DOHH2 (cell line): ENCODE measurements around the gene ZNF467.

Experiments
- H3F3A ChIP-seq: fragments of 200-600 bp; sonication (generic), shearing (Covaris generic); 2 replicates; pipeline ENCODE4 v1.6.0; 2016; ENCODE audit warnings: antibody characterized with exemption, mild to moderate bottlenecking; ENCODE audit not compliant: control insufficient read depth, insufficient read depth
- H3K27ac ChIP-seq: fragments of 200-600 bp; sonication (generic); 2 replicates; pipeline ENCODE4 v1.5.1; 2014; ENCODE audit warnings: low read depth, mild to moderate bottlenecking, low read length, moderate library complexity
- H3K27me3 ChIP-seq: fragments of 200-600 bp; sonication (generic); 2 replicates; pipeline ENCODE4 v1.6.1; 2014; ENCODE audit warnings: mild to moderate bottlenecking, low read length, mixed read lengths; ENCODE audit not compliant: control insufficient read depth
- H3K36me3 ChIP-seq: fragments of 200-600 bp; sonication (generic); 2 replicates; pipeline ENCODE4 v1.6.1; 2014; ENCODE audit warnings: mild to moderate bottlenecking, low read length, moderate library complexity, mixed read lengths; ENCODE audit not compliant: control insufficient read depth
- H3K4me1 ChIP-seq: fragments of 200-600 bp; sonication (generic); 2 replicates; pipeline ENCODE4 v1.6.1; 2014; ENCODE audit warnings: mild to moderate bottlenecking, low read length, mixed read lengths; ENCODE audit not compliant: control insufficient read depth
- H3K4me2 ChIP-seq: fragments of 200-600 bp; sonication (generic); 2 replicates; pipeline ENCODE4 v1.6.0; 2014; ENCODE audit warnings: mild to moderate bottlenecking, low read length, moderate library complexity
- H3K4me3 ChIP-seq: fragments of 200-600 bp; sonication (generic); 2 replicates; pipeline ENCODE4 v1.5.1; 2014; ENCODE audit warnings: mild to moderate bottlenecking, low read length, mixed read lengths
- H3K79me2 ChIP-seq: fragments of 200-600 bp; sonication (generic); 2 replicates; pipeline ENCODE4 v1.6.1; 2014; ENCODE audit warnings: mild to moderate bottlenecking, low read length, mixed read lengths; ENCODE audit not compliant: control insufficient read depth
- H3K9me2 ChIP-seq: fragments of 200-600 bp; sonication (generic); replicated peaks from 2 replicates; pipeline ENCODE4 v1.6.1; 2014; ENCODE audit warnings: mild to moderate bottlenecking, low read length, mixed read lengths; ENCODE audit not compliant: control insufficient read depth
- H3K9me3 ChIP-seq: fragments of 200-600 bp; sonication (generic); 2 replicates; pipeline ENCODE4 v1.6.1; 2014; ENCODE audit warnings: antibody characterized with exemption, low read length, mixed read lengths; ENCODE audit not compliant: control insufficient read depth, insufficient read depth
- H4K20me1 ChIP-seq: fragments of 200-600 bp; sonication (generic); 2 replicates; pipeline ENCODE4 v1.6.0; 2014; ENCODE audit warnings: low read depth, mild to moderate bottlenecking, antibody characterized with exemption, low read length, moderate library complexity; ENCODE audit not compliant: control insufficient read depth, insufficient read depth
- EZH2phosphoT487 ChIP-seq: fragments of 200-600 bp; sonication (generic); IDR thresholded peaks from 2 replicates; pipeline ENCODE4 v1.6.1; 2017; ENCODE audit warnings: borderline replicate concordance, mild to moderate bottlenecking, antibody characterized with exemption, low read length, moderate library complexity, mixed read lengths
- TF ChIP-seq, protein P1 (sequence below): fragments of 200-600 bp; sonication (generic); IDR thresholded peaks from one replicate; pipeline ENCODE4 v1.5.1; 2014; ENCODE audit warnings: antibody characterized with exemption, mild to moderate bottlenecking, low read depth, low read length; ENCODE audit not compliant: poor library complexity, severe bottlenecking

Gene ZNF467

DNA sequence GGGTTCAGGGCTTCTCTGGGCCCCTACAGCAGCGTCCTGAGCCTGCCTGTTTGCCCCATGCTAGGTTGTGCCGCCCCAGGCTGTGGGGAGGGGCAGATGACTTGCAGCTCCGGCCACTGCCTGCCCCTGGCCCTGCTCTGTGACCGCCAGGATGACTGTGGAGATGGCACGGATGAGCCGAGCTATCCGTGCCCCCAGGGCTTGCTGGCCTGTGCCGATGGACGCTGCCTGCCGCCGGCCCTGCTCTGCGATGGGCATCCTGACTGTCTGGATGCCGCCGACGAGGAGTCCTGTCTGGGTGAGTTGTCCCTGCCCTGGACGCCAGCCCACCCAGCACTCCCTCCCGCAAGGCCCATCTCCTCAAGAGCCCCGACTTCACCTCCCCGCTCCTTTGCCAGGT lies 15.7 kb upstream of the ZNF467 start:
- H3K4me1 ChIP-seq = no peaks in the 10 kb centered on the region
- H3K27ac ChIP-seq = no peak overlapping the region
- H3K79me2 ChIP-seq = no peaks in the 10 kb centered on the region
- no peaks in the 10 kb centered on the region for H3K9me3 ChIP-seq
- H3K4me2 ChIP-seq = no peak overlapping the region
- no peak overlapping the region for H3K4me3 ChIP-seq
- no peaks in the 10 kb centered on the region for H3K36me3 ChIP-seq
- no peaks in the 10 kb centered on the region for H3F3A ChIP-seq
- no peaks in the 10 kb centered on the region for H3K27me3 ChIP-seq
- H3K9me2 ChIP-seq = no peaks in the 10 kb centered on the region
- H4K20me1 ChIP-seq = no peaks in the 10 kb centered on the region
- TF ChIP-seq, protein P1, sequence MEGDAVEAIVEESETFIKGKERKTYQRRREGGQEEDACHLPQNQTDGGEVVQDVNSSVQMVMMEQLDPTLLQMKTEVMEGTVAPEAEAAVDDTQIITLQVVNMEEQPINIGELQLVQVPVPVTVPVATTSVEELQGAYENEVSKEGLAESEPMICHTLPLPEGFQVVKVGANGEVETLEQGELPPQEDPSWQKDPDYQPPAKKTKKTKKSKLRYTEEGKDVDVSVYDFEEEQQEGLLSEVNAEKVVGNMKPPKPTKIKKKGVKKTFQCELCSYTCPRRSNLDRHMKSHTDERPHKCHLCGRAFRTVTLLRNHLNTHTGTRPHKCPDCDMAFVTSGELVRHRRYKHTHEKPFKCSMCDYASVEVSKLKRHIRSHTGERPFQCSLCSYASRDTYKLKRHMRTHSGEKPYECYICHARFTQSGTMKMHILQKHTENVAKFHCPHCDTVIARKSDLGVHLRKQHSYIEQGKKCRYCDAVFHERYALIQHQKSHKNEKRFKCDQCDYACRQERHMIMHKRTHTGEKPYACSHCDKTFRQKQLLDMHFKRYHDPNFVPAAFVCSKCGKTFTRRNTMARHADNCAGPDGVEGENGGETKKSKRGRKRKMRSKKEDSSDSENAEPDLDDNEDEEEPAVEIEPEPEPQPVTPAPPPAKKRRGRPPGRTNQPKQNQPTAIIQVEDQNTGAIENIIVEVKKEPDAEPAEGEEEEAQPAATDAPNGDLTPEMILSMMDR = no peak
- no peak for TF ChIP-seq EZH2phosphoT487

DNA sequence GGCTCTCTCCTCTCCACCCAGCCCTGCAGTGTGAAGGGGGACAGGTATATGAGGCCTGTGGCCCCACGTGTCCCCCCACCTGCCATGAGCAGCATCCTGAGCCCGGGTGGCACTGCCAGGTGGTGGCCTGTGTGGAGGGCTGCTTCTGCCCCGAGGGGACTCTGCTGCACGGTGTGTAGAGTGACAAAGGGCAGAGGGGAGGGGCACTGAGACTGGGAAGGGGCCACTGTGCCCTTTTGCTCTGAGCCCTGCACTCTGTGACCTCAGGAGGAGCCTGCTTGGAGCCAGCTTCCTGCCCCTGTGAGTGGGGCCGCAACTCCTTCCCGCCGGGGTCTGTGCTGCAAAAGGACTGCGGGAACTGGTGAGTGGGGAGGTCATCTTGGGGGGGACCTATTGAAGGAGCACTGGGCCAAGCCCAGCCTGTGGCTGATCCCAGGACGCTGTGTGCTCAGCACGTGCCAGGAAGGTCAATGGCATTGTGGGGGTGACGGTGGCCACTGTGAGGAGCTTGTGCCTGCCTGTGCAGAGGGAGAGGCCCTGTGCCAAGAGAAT lies 15.0 kb upstream of the ZNF467 start:
- Histone ChIP-seq H3K4me3 (no peak overlapping the region), H3K4me1 (no peaks in the 10 kb centered on the region), H3K27me3 (no peaks in the 10 kb centered on the region), H3K4me2 (no peak overlapping the region), H3F3A (no peaks in the 10 kb centered on the region), H3K36me3 (no peaks in the 10 kb centered on the region), H4K20me1 (no peaks in the 10 kb centered on the region), H3K79me2 (no peaks in the 10 kb centered on the region), H3K9me2 (no peaks in the 10 kb centered on the region), H3K27ac (no peak overlapping the region), H3K9me3 (no peaks in the 10 kb centered on the region)
- TF ChIP-seq, protein P1 = no peak
- no peak for TF ChIP-seq EZH2phosphoT487

DNA sequence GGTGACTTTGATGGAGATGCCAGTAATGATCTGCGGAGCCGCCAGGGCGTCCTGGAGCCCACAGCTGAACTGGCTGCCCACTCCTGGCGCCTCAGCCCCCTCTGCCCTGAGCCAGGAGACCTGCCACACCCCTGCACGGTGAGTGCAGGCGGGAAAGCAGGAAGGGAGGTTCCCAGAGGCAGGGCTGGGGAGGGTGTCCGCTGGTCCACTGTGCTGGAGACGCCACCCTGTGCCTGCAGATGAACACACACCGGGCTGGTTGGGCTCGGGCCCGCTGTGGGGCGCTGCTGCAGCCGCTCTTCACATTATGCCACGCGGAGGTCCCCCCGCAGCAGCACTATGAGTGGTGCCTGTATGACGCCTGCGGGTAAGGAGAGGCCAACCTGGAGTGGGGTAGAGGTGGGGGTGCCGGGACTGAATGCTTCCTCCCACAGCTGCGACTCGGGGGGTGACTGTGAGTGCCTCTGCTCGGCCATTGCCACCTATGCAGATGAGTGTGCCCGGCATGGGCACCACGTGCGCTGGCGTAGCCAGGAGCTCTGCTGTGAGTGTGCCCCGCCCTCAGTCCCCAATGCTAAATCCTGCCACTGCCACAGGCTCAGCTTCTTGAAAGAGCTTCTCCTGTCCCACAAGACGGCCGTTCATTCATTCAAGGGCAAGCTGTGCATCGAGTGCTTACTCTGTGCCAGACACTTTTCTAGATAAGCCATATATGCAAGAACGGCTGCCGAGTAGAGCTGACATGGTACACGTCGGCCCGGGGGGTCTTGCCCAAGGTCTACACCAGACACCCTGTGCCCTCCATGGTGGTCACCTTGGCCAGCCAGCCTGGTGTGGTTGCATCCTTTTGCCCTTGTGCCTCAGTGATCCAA lies 14.3 kb upstream of the ZNF467 start:
- Histone ChIP-seq H3K4me1 (no peaks in the 10 kb centered on the region), H3K27me3 (no peaks in the 10 kb centered on the region), H3F3A (no peaks in the 10 kb centered on the region), H3K27ac (no peak overlapping the region), H4K20me1 (no peaks in the 10 kb centered on the region), H3K36me3 (no peaks in the 10 kb centered on the region), H3K4me2 (no peak overlapping the region), H3K4me3 (no peak overlapping the region), H3K9me3 (no peaks in the 10 kb centered on the region), H3K9me2 (no peaks in the 10 kb centered on the region), H3K79me2 (no peaks in the 10 kb centered on the region)
- TF ChIP-seq, protein P1 = no peak
- TF ChIP-seq EZH2phosphoT487 = no peak
